ENCODE data around the gene ZNF236. TPM values are rescaled to one million over a fixed set of nuclear protein-coding genes. Genes with fewer than 3 reads are reported as not detected.
"Not testable (repeated sequence)": the region's sequence is repeated elsewhere in the genome, so short reads cannot be mapped to it uniquely, and the experiment has no call there.

Gene ZNF236
- total RNA-seq, 2 donors from 2014 or later, result 11.7 to 12.1 TPM

GRCh38 chr18:76931171-76931570 is 108.8 kb downstream of the ZNF236 start:
- intact Hi-C loops (cut with DNase I), result no loop called here
- no peak for ATAC-seq
- DNase-seq, result no peak

GRCh38 chr18:76932026-76932819 is 109.9 kb downstream of the ZNF236 start:
- ATAC-seq (peak; percentile 94 to 96), DNase-seq (peak; percentile 81)
- intact Hi-C loops (cut with DNase I), result no loop called here

- ATAC-seq, result peak in 1 of 2 donors; percentile 40
- DNase-seq, result no peak
- intact Hi-C loops (cut with DNase I), result no loop called here
Observed at GRCh38 chr18:76935722-76936337, 113.5 kb downstream of the ZNF236 start.

GRCh38 chr18:76936877-76937276 is 114.5 kb downstream of the ZNF236 start:
- ATAC-seq, result no peak
- intact Hi-C loops (cut with DNase I), result no loop called here
- no peak for DNase-seq

GRCh38 chr18:76937597-76937996 is 115.2 kb downstream of the ZNF236 start:
- ATAC-seq (no peak), DNase-seq (no peak)
- intact Hi-C loops (cut with DNase I), result no loop called here

GRCh38 chr18:76938619-76939018 is 116.3 kb downstream of the ZNF236 start:
- intact Hi-C loops (cut with DNase I), result no loop called here
- DNase-seq (no peak), ATAC-seq (no peak)

GRCh38 chr18:76941284-76941683 is 118.9 kb downstream of the ZNF236 start:
- intact Hi-C loops (cut with DNase I), result no loop called here
- DNase-seq (no peak), ATAC-seq (no peak)

- no peak for DNase-seq
- intact Hi-C loops (cut with DNase I), result no loop called here
- peak in 1 of 2 donors; percentile 78 for ATAC-seq
Observed at GRCh38 chr18:76943542-76944339, 121.4 kb downstream of the ZNF236 start.

GRCh38 chr18:76944346-76944745 is 122.0 kb downstream of the ZNF236 start:
- ATAC-seq; DNase-seq; intact Hi-C loops (cut with DNase I): not testable (repeated sequence)

GRCh38 chr18:76948345-76948744 is 126.0 kb downstream of the ZNF236 start:
- intact Hi-C loops (cut with DNase I), result no loop called here

GRCh38 chr18:76951456-76952247 is 129.3 kb downstream of the ZNF236 start:
- ATAC-seq (no peak), DNase-seq (no peak)
- intact Hi-C loops (cut with DNase I), result no loop called here

More at GRCh38 chr18:76948345-76948744, 126.0 kb downstream of the ZNF236 start:
- ATAC-seq (no peak), DNase-seq (no peak)

GRCh38 chr18:76952747-76953146 is 130.4 kb downstream of the ZNF236 start:
- ATAC-seq, result no peak
- DNase-seq, result no peak
- intact Hi-C loops (cut with DNase I), result no loop called here

- ATAC-seq (peak in 1 of 2 donors; percentile 35), DNase-seq (no peak)
- intact Hi-C loops (cut with DNase I), result no loop called here
Observed at GRCh38 chr18:76953156-76953555, 130.8 kb downstream of the ZNF236 start.

GRCh38 chr18:76953583-76954233 is 131.4 kb downstream of the ZNF236 start:
- ATAC-seq (peak; percentile 73 to 81), DNase-seq (peak; percentile 86)
- intact Hi-C loops (cut with DNase I), result no loop called here

GRCh38 chr18:76955524-76956170 is 133.3 kb downstream of the ZNF236 start:
- intact Hi-C loops (cut with DNase I), result no loop called here
- no peak for ATAC-seq
- DNase-seq, result no peak

- ATAC-seq (no peak), DNase-seq (no peak)
- intact Hi-C loops (cut with DNase I), result no loop called here
Observed at GRCh38 chr18:76956648-76957047, 134.3 kb downstream of the ZNF236 start.

- ATAC-seq (no peak), DNase-seq (no peak)
- intact Hi-C loops (cut with DNase I), result no loop called here
Observed at GRCh38 chr18:76957384-76958355, 135.3 kb downstream of the ZNF236 start.
